HEK293 (cell line): Measurements from ENCODE around the gene BYSL.

ENCODE experiments used
- CTCF ChIA-PET: fragments of 350-600 bp; formaldehyde crosslinking; extraction: SDS; loops from one replicate; lab custom pipeline; 2021; ENCODE audit warnings: antibody characterized with exemption; lab: Yijun Ruan, JAX
- POLR2A ChIA-PET: fragments of 300-600 bp; formaldehyde crosslinking; extraction: SDS; loops from one replicate; lab custom pipeline; 2020; ENCODE audit warnings: antibody characterized with exemption, inconsistent platforms; lab: Yijun Ruan, JAX
- H3K27ac ChIP-seq: fragments of 200-500 bp; sonication (Bioruptor generic); 2 replicates; pipeline ENCODE4 v1.5.1; 2014; ENCODE audit warnings: low read depth, low read length, control low read depth, inconsistent platforms; ENCODE audit errors: extremely low read depth
- H3K36me3 ChIP-seq, 2 experiments: fragments of 200-500 bp in 1 of 2; sonication (Bioruptor generic) in 1 of 2; 1 replicate in 1 of 2; 2 replicates in 1 of 2; pipeline ENCODE4 v1.5.1; 2014 to 2017; ENCODE audit warnings: inconsistent platforms in 2 of 2, low read length in 2 of 2; ENCODE audit not compliant: control insufficient read depth in 2 of 2, insufficient read depth in 1 of 2
- H3K4me1 ChIP-seq: fragments of 200-500 bp; sonication (Bioruptor generic); 2 replicates; pipeline ENCODE4 v1.5.1; 2014; ENCODE audit warnings: mild to moderate bottlenecking, low read length, inconsistent platforms; ENCODE audit not compliant: control insufficient read depth, insufficient read depth
- H3K4me3 ChIP-seq: 2 replicates; pipeline ENCODE4 v1.5.1; 2011; ENCODE audit warnings: low read depth, mild to moderate bottlenecking, control low read depth, low read length, moderate library complexity
- H3K9me3 ChIP-seq: fragments of 200-500 bp; sonication (Bioruptor generic); 2 replicates; pipeline ENCODE4 v1.5.1; 2014; ENCODE audit warnings: low read depth, low read length, inconsistent platforms; ENCODE audit not compliant: control insufficient read depth, insufficient read depth
- KLF10 ChIP-seq: fragments of 450-650 bp; IDR thresholded peaks from 2 replicates; pipeline ENCODE4 v1.5.1; 2018; ENCODE audit warnings: missing biosample characterization, mild to moderate bottlenecking, missing genetic modification characterization
- PRDM10 ChIP-seq: fragments of 450-650 bp; formaldehyde crosslinking; IDR thresholded peaks from 2 replicates; pipeline ENCODE4 v1.5.1; 2016; ENCODE audit warnings: missing biosample characterization, missing genetic modification characterization
- PRDM2 ChIP-seq: fragments of 450-650 bp; formaldehyde crosslinking; IDR thresholded peaks from 2 replicates; pipeline ENCODE4 v1.5.1; 2016; ENCODE audit warnings: missing biosample characterization, missing genetic modification characterization, borderline replicate concordance
- SCRT1 ChIP-seq: fragments of 450-650 bp; formaldehyde crosslinking; IDR thresholded peaks from 2 replicates; pipeline ENCODE4 v1.5.1; 2016; ENCODE audit warnings: missing biosample characterization, missing genetic modification characterization, borderline replicate concordance
- ZNF121 ChIP-seq: fragments of 450-650 bp; formaldehyde crosslinking; IDR thresholded peaks from 2 replicates; pipeline ENCODE4 v1.5.1; 2016; ENCODE audit warnings: missing biosample characterization, missing genetic modification characterization
- ZNF138 ChIP-seq: fragments of 450-650 bp; formaldehyde crosslinking; IDR thresholded peaks from 2 replicates; pipeline ENCODE4 v1.5.1; 2016; ENCODE audit warnings: missing biosample characterization, missing genetic modification characterization, borderline replicate concordance
- ZNF148 ChIP-seq: fragments of 450-650 bp; formaldehyde crosslinking; IDR thresholded peaks from 2 replicates; pipeline ENCODE4 v1.5.0; 2017; ENCODE audit warnings: missing biosample characterization, missing genetic modification characterization, borderline replicate concordance
- ZNF335 ChIP-seq: fragments of 450-650 bp; formaldehyde crosslinking; conservative IDR thresholded peaks from 2 replicates; pipeline ENCODE4 v1.5.1; 2016; ENCODE audit warnings: missing biosample characterization, missing genetic modification characterization
- ZNF654 ChIP-seq: fragments of 450-650 bp; formaldehyde crosslinking; IDR thresholded peaks from 2 replicates; pipeline ENCODE4 v1.5.1; 2016; ENCODE audit warnings: low read depth, missing biosample characterization, missing genetic modification characterization
- ZNF692 ChIP-seq: fragments of 450-650 bp; formaldehyde crosslinking; IDR thresholded peaks from 2 replicates; pipeline ENCODE4 v1.5.1; 2016; ENCODE audit warnings: missing biosample characterization, missing genetic modification characterization
- ZNF792 ChIP-seq: fragments of 450-650 bp; formaldehyde crosslinking; IDR thresholded peaks from 2 replicates; pipeline ENCODE4 v1.5.1; 2016; ENCODE audit warnings: missing biosample characterization, missing genetic modification characterization

BYSL gene

GRCh38 chr6:41900861-41901260, 20.4 kb upstream of the BYSL start (continued):
- TF ChIP-seq PRDM2 (no peak), ZNF692 (tag by site-specific recombination) (no peak), ZNF121 (no peak), ZNF792 (tag by site-specific recombination) (no peak), SCRT1 (tag by site-specific recombination) (no peak), ZNF148 (tag by site-specific recombination) (no peak), ZNF138 (tag by site-specific recombination) (no peak)

- no peaks in the 10 kb centered on the region for H3K4me1 ChIP-seq
- CTCF ChIA-PET, result interaction anchor here (0.9 to 1.6 kb wide), 3 partner anchors 19 to 24 kb away, joined by 3 to 7 read pairs (median 3); partner anchors contain the start of genes BYSL and MED20
- POLR2A ChIA-PET, result no interaction called here
- TF ChIP-seq ZNF654 (tag by site-specific recombination), result peak; percentile 34
- TF ChIP-seq ZNF335 (tag by site-specific recombination), result no peak
- no peak for TF ChIP-seq KLF10
- TF ChIP-seq PRDM10 (tag by site-specific recombination), result no peak
- H3K27ac ChIP-seq, result no peak overlapping the region
- peaks cover 15 to 34% of the 10 kb centered on the region in 2 experiments for H3K36me3 ChIP-seq
- no peak overlapping the region for H3K4me3 ChIP-seq
- no peaks in the 10 kb centered on the region for H3K9me3 ChIP-seq
These were observed 19.3 kb upstream of the BYSL start for GRCh38 chr6:41901882-41902519.
